Fibroblast of mammary gland (primary cell): ENCODE results near the gene TMEM116.
"Not testable (repeated sequence)": the region's sequence is repeated elsewhere in the genome, so short reads cannot be mapped to it uniquely, and the experiment has no call there.

ENCODE experiments used
- DNase-seq: peaks from one replicate; pipeline ENCODE4 v3.0.0-alpha.2; 2010; ENCODE audit warnings: low read depth
- H3K4me3 ChIP-seq: 2 replicates; pipeline ENCODE4 v1.5.1; 2011; ENCODE audit warnings: low read depth, mild to moderate bottlenecking, low read length, moderate library complexity; ENCODE audit not compliant: control insufficient read depth
- CTCF ChIP-seq: conservative IDR thresholded peaks from 2 replicates; pipeline ENCODE4 v1.5.1; 2011; ENCODE audit warnings: low read depth, low read length, inconsistent platforms; ENCODE audit not compliant: control insufficient read depth, insufficient read depth

Gene TMEM116

GRCh38 chr12:111998015-111998414, 14.9 kb downstream of the TMEM116 start:
- H3K4me3 ChIP-seq, result no peak overlapping the region
- TF ChIP-seq CTCF, result no peak
- no peak for DNase-seq

DNA sequence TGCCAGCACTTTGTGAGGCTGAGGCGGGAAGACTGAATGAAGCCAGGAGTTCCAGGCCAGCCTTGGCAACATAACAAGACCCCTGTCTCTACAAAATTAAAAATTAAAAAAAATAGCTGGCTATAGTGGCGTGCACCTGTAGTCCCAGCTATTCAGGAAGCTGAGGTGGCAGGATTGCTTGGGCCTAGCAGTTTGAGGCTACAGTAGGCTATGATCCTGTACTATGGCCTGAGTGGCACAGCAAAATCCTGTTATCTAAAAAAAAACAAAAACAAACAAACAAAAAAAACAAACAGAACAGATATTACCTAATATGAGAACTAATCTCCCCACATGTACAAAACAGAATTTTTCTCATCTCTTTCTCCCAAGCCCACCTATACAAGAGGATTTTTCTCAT, 15.7 kb downstream of the TMEM116 start:
- H3K4me3 ChIP-seq, result no peak overlapping the region
- DNase-seq, result no peak
- TF ChIP-seq CTCF, result no peak

DNA sequence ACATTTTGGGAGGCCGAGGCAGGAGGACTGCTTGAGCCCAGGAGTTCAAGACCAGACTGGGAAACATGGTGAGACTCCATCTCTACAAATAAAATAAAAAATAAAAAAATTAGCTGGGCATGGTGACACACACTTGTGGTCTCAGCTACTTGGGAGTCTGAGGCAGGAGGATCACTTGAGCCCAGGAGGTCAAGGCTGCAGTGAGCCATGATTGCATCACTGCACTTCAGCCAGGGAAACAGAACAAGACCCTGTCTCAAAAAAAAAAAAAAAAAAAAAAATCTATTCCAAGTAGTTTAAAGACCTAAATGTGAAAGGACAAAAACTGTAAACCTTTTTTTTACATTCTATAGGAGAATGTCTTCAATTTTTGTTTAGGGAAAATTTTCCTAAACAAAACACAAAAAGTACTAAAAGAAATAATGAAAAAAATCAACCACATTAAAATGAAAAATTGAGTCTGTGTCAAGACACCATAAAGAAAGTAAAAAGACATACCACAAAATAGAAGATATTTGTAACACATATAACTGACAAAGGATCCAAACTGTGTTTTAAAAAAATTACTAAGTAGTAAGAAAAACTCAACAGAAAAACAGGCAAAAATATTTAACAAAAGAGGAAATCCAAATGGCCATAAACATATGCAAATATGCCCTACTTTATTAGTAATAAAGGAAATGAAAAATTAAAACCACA, 17.0 kb downstream of the TMEM116 start:
- no peak for TF ChIP-seq CTCF
- no peak overlapping the region for H3K4me3 ChIP-seq
- DNase-seq, result no peak

- not testable (repeated sequence) for DNase-seq, H3K4me3 ChIP-seq
Measured at GRCh38 chr12:111994211-111995111, 18.5 kb downstream of the TMEM116 start.

DNA sequence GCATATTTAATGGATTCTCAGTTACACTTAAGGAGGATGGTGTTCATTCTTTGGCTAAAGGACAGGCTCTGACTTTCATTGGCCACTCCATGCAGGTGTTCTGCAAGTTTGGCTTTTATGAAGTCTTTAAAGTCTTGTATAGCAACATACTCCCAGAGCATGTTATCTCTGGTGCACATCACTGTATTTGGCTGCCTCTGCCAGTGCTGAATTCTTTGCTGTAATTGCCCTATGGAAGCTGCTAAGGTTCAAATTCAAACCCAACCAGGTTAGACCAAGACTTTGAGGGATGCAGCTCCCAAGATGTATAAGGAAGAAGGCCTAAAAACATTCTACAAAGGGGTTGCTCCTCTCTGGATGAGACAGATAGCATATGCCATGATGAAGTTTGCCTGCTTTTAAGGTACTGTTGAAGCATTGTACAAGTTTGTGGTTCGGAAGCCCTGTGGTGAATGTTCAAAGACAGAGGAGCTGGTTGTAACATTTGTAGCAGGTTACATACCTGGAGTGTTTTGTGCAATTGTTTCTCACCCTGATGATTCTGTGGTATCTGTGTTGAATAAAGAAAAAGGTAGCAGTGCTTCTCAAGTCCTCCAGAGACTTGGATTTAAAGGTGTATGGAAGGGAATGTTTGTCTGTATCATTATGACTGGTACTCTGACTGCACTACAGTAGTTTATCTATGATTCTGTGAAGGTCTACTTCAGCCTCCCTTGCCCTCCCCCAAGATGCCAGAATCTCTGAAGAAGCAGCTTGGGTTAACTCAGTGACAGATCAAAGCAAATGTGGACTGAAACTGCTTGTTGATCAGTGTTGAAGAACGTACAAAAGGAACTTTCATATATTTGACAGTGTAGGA, 19.4 kb downstream of the TMEM116 start:
- no peak for TF ChIP-seq CTCF
- no peak overlapping the region for H3K4me3 ChIP-seq
- DNase-seq, result no peak

GRCh38 chr12:111992464-111992863, 20.5 kb downstream of the TMEM116 start:
- DNase-seq, result no peak
- no peak for TF ChIP-seq CTCF
- no peak overlapping the region for H3K4me3 ChIP-seq
